Esophagus muscularis mucosa (tissue), 4 donors: ENCODE measurements around the gene CRACR2B. TPM values are rescaled to one million over a fixed set of nuclear protein-coding genes. Genes with fewer than 3 reads are reported as not detected.
A peak's percentile ranks its signal among the peaks of the same experiment; 100 is the strongest.

Source experiments
- DNase-seq: peaks from one replicate; pipeline ENCODE4 v3.0.0-alpha.2; 2017; ENCODE audit errors: extremely low spot score
- H3K27ac ChIP-seq, 4 donors: fragments of 200-600 bp; sonication (generic); replicated peaks in 1 of 4; 1 replicate in 3 of 4; 2 replicates in 1 of 4; pipeline ENCODE4 v1.5.1; 2016 to 2019; ENCODE audit warnings: mild to moderate bottlenecking in 1 of 4
- H3K27me3 ChIP-seq, 4 donors: fragments of 200-600 bp; sonication (generic); one replicate each; pipeline versions ENCODE4 v1.5.1 to v1.6.0; 2016 to 2019
- H3K36me3 ChIP-seq, 4 donors: fragments of 200-600 bp; sonication (generic); one replicate each; pipeline ENCODE4 v1.5.1; 2016 to 2019
- H3K4me1 ChIP-seq, 4 donors: fragments of 200-600 bp; sonication (generic); one replicate each; pipeline ENCODE4 v1.5.1; 2016 to 2019
- H3K4me3 ChIP-seq, 4 donors: fragments of 200-600 bp; sonication (generic); 1 replicate in 2 of 4; 2 replicates in 2 of 4; pipeline ENCODE4 v1.5.1; 2016 to 2019; ENCODE audit warnings: mild to moderate bottlenecking in 4 of 4, moderate library complexity in 1 of 4
- H3K9me3 ChIP-seq, 4 donors: fragments of 200-600 bp; sonication (generic); 1 replicate in 3 of 4; 2 replicates in 1 of 4; pipeline ENCODE4 v1.5.1; 2016 to 2019
- EP300 ChIP-seq: sonication (generic); formaldehyde crosslinking; IDR thresholded peaks from one replicate; pipeline ENCODE4 v1.6.1; 2017; ENCODE audit warnings: antibody characterized with exemption
- POLR2A ChIP-seq: fragments of 450-650 bp; IDR thresholded peaks from one replicate; pipeline ENCODE4 v1.6.1; 2017; ENCODE audit warnings: antibody characterized with exemption, moderate library complexity, mild to moderate bottlenecking, low read depth
- POLR2AphosphoS5 ChIP-seq, 2 donors: sonication (generic); formaldehyde crosslinking; IDR thresholded peaks; one replicate each; pipeline ENCODE4 v1.6.1; 2017; ENCODE audit warnings: antibody characterized with exemption in 2 of 2
- WGBS: methylation state at CpG from one replicate; pipeline ENCODE4 v1.1.5; 2018; 5-methylcytosine and 5-hydroxymethylcytosine counted together
- intact Hi-C: fragments of 100-400 bp; cut with DNase I; formaldehyde crosslinking; loops from one replicate; pipeline ENCODE4 v1.15.1; 2023
- total RNA-seq, 4 donors: library from RNA; depleted of rRNA; stranded (reverse); fragments of >200 nt; gene quantifications; one replicate each; pipeline versions ENCODE4 v1.1.0 to v1.2.1, GENCODE V29; 2016
- TF ChIP-seq, protein P1 (sequence below), 3 experiments: fragments of 200-600 bp in 2 of 3; fragments of 450-650 bp in 1 of 3; sonication (generic) in 2 of 3; IDR thresholded peaks; one replicate each; pipeline ENCODE4 v1.5.1; 2017 to 2019; ENCODE audit warnings: antibody characterized with exemption in 3 of 3, mild to moderate bottlenecking in 2 of 3, moderate library complexity in 1 of 3

Gene CRACR2B
- total RNA-seq, 4 donors from 2014 or later = 5.3 to 8.4 (median 7.0) TPM

DNA sequence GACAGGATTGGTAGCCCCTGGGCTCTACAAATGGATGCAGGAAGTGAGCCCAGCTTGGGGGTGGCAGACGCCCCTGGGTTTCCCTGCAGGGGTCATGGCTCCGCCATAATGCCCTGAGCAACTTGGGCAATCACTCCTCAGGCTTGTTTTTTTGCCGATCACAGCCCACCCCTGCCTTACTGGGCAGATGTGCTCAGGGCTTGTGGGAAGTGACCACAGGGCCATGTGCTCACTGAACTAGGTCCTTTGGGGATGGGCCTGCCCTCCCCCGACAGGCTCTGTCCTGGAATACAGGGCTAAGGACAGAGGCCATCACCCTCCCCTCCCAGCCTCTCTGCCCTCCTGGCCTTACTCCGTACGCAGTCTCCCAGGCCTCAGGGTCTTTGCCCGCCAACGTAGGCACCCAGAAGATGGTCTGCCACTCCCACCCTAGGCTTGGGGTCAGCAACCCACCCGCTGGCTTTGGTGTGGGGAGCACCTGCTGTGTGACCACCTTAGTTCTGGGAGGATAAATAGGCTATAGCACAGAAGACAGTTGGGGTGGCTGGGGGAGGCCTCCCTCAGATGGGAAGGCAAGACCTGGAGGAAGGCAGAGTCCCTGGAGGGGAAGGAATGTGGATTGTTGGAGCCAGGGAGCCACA is 14.1 kb upstream of the CRACR2B start:
- intact Hi-C loops = no loop called here
- no peak overlapping the region for H3K27ac ChIP-seq
- no peak overlapping the region for H3K4me3 ChIP-seq
- peaks cover 20 to 34% (median 30%) of the 10 kb centered on the region in 4 donors for H3K4me1 ChIP-seq
- H3K27me3 ChIP-seq = no peaks in the 10 kb centered on the region
- H3K9me3 ChIP-seq = no peaks in the 10 kb centered on the region
- DNase-seq = no peak
- H3K36me3 ChIP-seq = peaks cover 24 to 45% (median 40%) of the 10 kb centered on the region in 4 donors
- WGBS = 63% methylated on average over 7 of the region's 9 CpGs
- TF ChIP-seq POLR2AphosphoS5 (IDR thresholded peaks at IDR 0.05) (no peak), POLR2A (no peak), EP300 (no peak)
- TF ChIP-seq, protein P1, sequence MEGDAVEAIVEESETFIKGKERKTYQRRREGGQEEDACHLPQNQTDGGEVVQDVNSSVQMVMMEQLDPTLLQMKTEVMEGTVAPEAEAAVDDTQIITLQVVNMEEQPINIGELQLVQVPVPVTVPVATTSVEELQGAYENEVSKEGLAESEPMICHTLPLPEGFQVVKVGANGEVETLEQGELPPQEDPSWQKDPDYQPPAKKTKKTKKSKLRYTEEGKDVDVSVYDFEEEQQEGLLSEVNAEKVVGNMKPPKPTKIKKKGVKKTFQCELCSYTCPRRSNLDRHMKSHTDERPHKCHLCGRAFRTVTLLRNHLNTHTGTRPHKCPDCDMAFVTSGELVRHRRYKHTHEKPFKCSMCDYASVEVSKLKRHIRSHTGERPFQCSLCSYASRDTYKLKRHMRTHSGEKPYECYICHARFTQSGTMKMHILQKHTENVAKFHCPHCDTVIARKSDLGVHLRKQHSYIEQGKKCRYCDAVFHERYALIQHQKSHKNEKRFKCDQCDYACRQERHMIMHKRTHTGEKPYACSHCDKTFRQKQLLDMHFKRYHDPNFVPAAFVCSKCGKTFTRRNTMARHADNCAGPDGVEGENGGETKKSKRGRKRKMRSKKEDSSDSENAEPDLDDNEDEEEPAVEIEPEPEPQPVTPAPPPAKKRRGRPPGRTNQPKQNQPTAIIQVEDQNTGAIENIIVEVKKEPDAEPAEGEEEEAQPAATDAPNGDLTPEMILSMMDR (IDR thresholded peaks at IDR 0.05) = no peak

DNA sequence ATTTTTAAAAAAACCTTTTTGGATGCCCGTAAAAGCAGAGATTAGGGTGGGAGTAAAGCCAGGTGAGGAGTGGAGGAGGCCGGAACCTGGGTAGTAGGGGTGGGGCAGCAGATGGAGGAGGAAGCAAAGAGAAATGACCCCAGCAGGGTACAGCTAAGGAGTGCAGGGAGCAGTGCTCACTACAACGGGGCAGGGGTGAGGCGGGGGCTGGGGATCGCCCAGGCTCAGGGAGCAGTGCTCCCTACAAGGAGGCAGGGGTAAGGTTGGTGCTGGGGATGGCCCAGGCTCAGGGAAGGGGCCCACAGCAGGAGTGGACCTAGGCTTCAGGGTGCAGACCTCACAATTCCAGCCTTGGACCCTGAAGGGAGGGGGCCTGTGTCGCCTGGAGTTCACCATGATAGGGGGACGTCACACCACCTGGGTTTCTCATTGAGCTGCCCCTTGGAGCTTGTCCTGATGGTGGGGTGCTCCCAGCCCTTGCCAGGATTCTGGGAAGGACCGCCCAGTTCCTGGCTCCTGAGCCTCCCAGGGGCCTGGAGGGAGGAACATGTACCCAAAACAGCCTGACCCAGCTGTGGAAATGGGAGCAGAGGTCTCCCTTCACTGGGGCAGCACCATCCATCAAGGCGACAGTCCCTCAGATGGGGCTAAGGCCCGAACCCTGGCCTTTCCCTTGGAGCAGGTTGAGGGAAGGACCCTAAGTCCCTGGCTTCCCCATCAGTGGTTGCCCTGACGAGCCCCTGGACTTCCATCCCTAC is 11.9 kb upstream of the CRACR2B start:
- WGBS = 80% methylated on average over 5 of the region's 11 CpGs
- DNase-seq = no peak
- H3K27ac ChIP-seq = no peak overlapping the region
- no peak overlapping the region for H3K4me3 ChIP-seq
- H3K27me3 ChIP-seq = no peaks in the 10 kb centered on the region
- no peak for TF ChIP-seq POLR2A
- TF ChIP-seq, protein P1 (IDR thresholded peaks at IDR 0.05) = no peak
- TF ChIP-seq POLR2AphosphoS5 (IDR thresholded peaks at IDR 0.05) = no peak
- TF ChIP-seq EP300 = no peak
- peaks cover 26 to 36% (median 31%) of the 10 kb centered on the region in 4 donors for H3K4me1 ChIP-seq
- H3K36me3 ChIP-seq = peaks cover 24 to 45% (median 40%) of the 10 kb centered on the region in 4 donors
- H3K9me3 ChIP-seq = no peaks in the 10 kb centered on the region
- intact Hi-C loops = no loop called here

GRCh38 chr11:816433-816779 is 11.3 kb upstream of the CRACR2B start:
- intact Hi-C loops = no loop called here
- Histone ChIP-seq H3K27me3 (no peaks in the 10 kb centered on the region), H3K36me3 (peaks cover 21 to 42% (median 37%) of the 10 kb centered on the region in 4 donors), H3K27ac (no peak overlapping the region), H3K4me1 (peaks cover 26 to 36% (median 31%) of the 10 kb centered on the region in 4 donors), H3K9me3 (no peaks in the 10 kb centered on the region), H3K4me3 (no peak overlapping the region)
- no peak for DNase-seq
- TF ChIP-seq EP300 = no peak
- no peak for TF ChIP-seq POLR2AphosphoS5 (IDR thresholded peaks at IDR 0.05)
- no peak for TF ChIP-seq POLR2A
- TF ChIP-seq, protein P1 (IDR thresholded peaks at IDR 0.05) = no peak
- 92% methylated on average over 7 of the region's 11 CpGs for WGBS

- Histone ChIP-seq H3K9me3 (no peaks in the 10 kb centered on the region), H3K36me3 (peaks cover 11 to 42% (median 36%) of the 10 kb centered on the region in 4 donors), H3K4me1 (peaks cover 33 to 39% (median 34%) of the 10 kb centered on the region in 4 donors), H3K4me3 (peak within 1 kb of the TSS; percentile 68 to 89 (median 74)), H3K27me3 (peaks cover 0 to under 1% (median 0%) of the 10 kb centered on the region in 4 donors), H3K27ac (peak within 1 kb of the TSS; percentile 90 to 98 (median 92))
- TF ChIP-seq POLR2AphosphoS5 (IDR thresholded peaks at IDR 0.05) (peak in 1 of 2 donors; percentile 71), POLR2A (no peak)
- WGBS = 19% methylated on average over 16 of the region's 20 CpGs
- no peak for DNase-seq
- intact Hi-C loops = no loop called here
These were observed 9.2 kb upstream of the CRACR2B start, which contains the start of gene PNPLA2 for GRCh38 chr11:818396-819128. PNPLA2 (plus strand) TSS chr11:818914; CDS start chr11:819719, 805 bp downstream.
